ENCODE measurements around the gene TLCD3B. TPM values are rescaled to one million over a fixed set of nuclear protein-coding genes. Genes with fewer than 3 reads are reported as not detected.

The TLCD3B gene
- total RNA-seq, 2 experiments from 2014 or later = 1.2 to 2.0 TPM

GRCh38 chr16:29995324-29995910 lies 35.7 kb downstream of the TLCD3B start, which contains the start of gene HIRIP3:
Gene HIRIP3 (minus strand): TSS chr16:29995617. CDS start chr16:29995605, 12 bp downstream.
- Mint-ChIP-seq H3K4me3 (peak within 1 kb of the TSS; percentile 99), H3K27me3 (no peaks in the 10 kb centered on the region), H3K27ac (peak within 1 kb of the TSS; percentile 99), H3K9me3 (no peaks in the 10 kb centered on the region), H3K36me3 (peaks cover 29% of the 10 kb centered on the region), H3K4me1 (peaks cover 30% of the 10 kb centered on the region)
- peak; percentile 89 for DNase-seq

- H3K27ac Mint-ChIP-seq = peak overlapping the region; percentile 99
- H3K27me3 Mint-ChIP-seq = no peaks in the 10 kb centered on the region
- H3K9me3 Mint-ChIP-seq = no peaks in the 10 kb centered on the region
- DNase-seq = peak; percentile 78
- H3K4me1 Mint-ChIP-seq = peaks cover 30% of the 10 kb centered on the region
- H3K36me3 Mint-ChIP-seq = peaks cover 29% of the 10 kb centered on the region
- H3K4me3 Mint-ChIP-seq = peak overlapping the region; percentile 99
These were observed 36.3 kb downstream of the TLCD3B start for GRCh38 chr16:29994600-29995323.

GRCh38 chr16:29993903-29994599 lies 37.0 kb downstream of the TLCD3B start:
- Mint-ChIP-seq H3K4me1 (peaks cover 27% of the 10 kb centered on the region), H3K4me3 (peak overlapping the region; percentile 99), H3K27ac (peak overlapping the region; percentile 50), H3K36me3 (peaks cover 29% of the 10 kb centered on the region), H3K9me3 (no peaks in the 10 kb centered on the region), H3K27me3 (no peaks in the 10 kb centered on the region)
- DNase-seq = no peak

GRCh38 chr16:29993191-29993902 lies 37.7 kb downstream of the TLCD3B start:
- H3K27ac Mint-ChIP-seq = no peak overlapping the region

GRCh38 chr16:29992344-29992967 lies 38.6 kb downstream of the TLCD3B start:
- no peaks in the 10 kb centered on the region for H3K27me3 Mint-ChIP-seq
- no peak overlapping the region for H3K4me3 Mint-ChIP-seq
- peaks cover 20% of the 10 kb centered on the region for H3K4me1 Mint-ChIP-seq
- peaks cover 20% of the 10 kb centered on the region for H3K36me3 Mint-ChIP-seq
- peak overlapping the region; percentile 74 for H3K27ac Mint-ChIP-seq
- no peaks in the 10 kb centered on the region for H3K9me3 Mint-ChIP-seq
- DNase-seq = no peak

More at GRCh38 chr16:29993191-29993902, 37.7 kb downstream of the TLCD3B start:
- H3K36me3 Mint-ChIP-seq = peaks cover 27% of the 10 kb centered on the region
- H3K4me3 Mint-ChIP-seq = no peak overlapping the region
- no peak for DNase-seq
- H3K4me1 Mint-ChIP-seq = peaks cover 26% of the 10 kb centered on the region
- no peaks in the 10 kb centered on the region for H3K9me3 Mint-ChIP-seq
- H3K27me3 Mint-ChIP-seq = no peaks in the 10 kb centered on the region

- peaks cover 15% of the 10 kb centered on the region for H3K4me1 Mint-ChIP-seq
- H3K36me3 Mint-ChIP-seq = peaks cover 17% of the 10 kb centered on the region
- H3K27me3 Mint-ChIP-seq = no peaks in the 10 kb centered on the region
These were observed 39.5 kb downstream of the TLCD3B start for GRCh38 chr16:29991571-29991904.

GRCh38 chr16:29990883-29991570 lies 40.0 kb downstream of the TLCD3B start:
- H3K36me3 Mint-ChIP-seq = peaks cover 12% of the 10 kb centered on the region

More at GRCh38 chr16:29991571-29991904, 39.5 kb downstream of the TLCD3B start:
- H3K4me3 Mint-ChIP-seq = no peak overlapping the region
- no peaks in the 10 kb centered on the region for H3K9me3 Mint-ChIP-seq
- no peak overlapping the region for H3K27ac Mint-ChIP-seq
- no peak for DNase-seq

GRCh38 chr16:29990034-29990433 lies 41.0 kb downstream of the TLCD3B start:
- Mint-ChIP-seq H3K27ac (no peak overlapping the region), H3K4me1 (peaks cover 10% of the 10 kb centered on the region), H3K36me3 (peaks cover 14% of the 10 kb centered on the region), H3K9me3 (no peaks in the 10 kb centered on the region), H3K27me3 (no peaks in the 10 kb centered on the region), H3K4me3 (no peak overlapping the region)
- no peak for DNase-seq

More at GRCh38 chr16:29990883-29991570, 40.0 kb downstream of the TLCD3B start:
- H3K27me3 Mint-ChIP-seq = no peaks in the 10 kb centered on the region
- DNase-seq = no peak
- no peak overlapping the region for H3K4me3 Mint-ChIP-seq
- no peak overlapping the region for H3K27ac Mint-ChIP-seq
- no peaks in the 10 kb centered on the region for H3K9me3 Mint-ChIP-seq
- H3K4me1 Mint-ChIP-seq = peaks cover 15% of the 10 kb centered on the region

- no peaks in the 10 kb centered on the region for H3K27me3 Mint-ChIP-seq
- H3K4me1 Mint-ChIP-seq = peaks cover 4% of the 10 kb centered on the region
- H3K36me3 Mint-ChIP-seq = peaks cover 10% of the 10 kb centered on the region
- no peak for DNase-seq
- no peak overlapping the region for H3K4me3 Mint-ChIP-seq
- H3K9me3 Mint-ChIP-seq = no peaks in the 10 kb centered on the region
- H3K27ac Mint-ChIP-seq = no peak overlapping the region
These were observed 41.8 kb downstream of the TLCD3B start for GRCh38 chr16:29989111-29989858.

GRCh38 chr16:29988346-29989075 lies 42.6 kb downstream of the TLCD3B start:
- Mint-ChIP-seq H3K27me3 (no peaks in the 10 kb centered on the region), H3K4me1 (no peaks in the 10 kb centered on the region), H3K27ac (no peak overlapping the region), H3K36me3 (peaks cover 8% of the 10 kb centered on the region), H3K4me3 (no peak overlapping the region), H3K9me3 (no peaks in the 10 kb centered on the region)
- DNase-seq = no peak

GRCh38 chr16:29987371-29988085 lies 43.5 kb downstream of the TLCD3B start:
- no peak overlapping the region for H3K27ac Mint-ChIP-seq
- H3K36me3 Mint-ChIP-seq = peaks cover 8% of the 10 kb centered on the region
- no peaks in the 10 kb centered on the region for H3K4me1 Mint-ChIP-seq
- H3K9me3 Mint-ChIP-seq = no peaks in the 10 kb centered on the region
- no peak for DNase-seq
- no peak overlapping the region for H3K4me3 Mint-ChIP-seq
- H3K27me3 Mint-ChIP-seq = no peaks in the 10 kb centered on the region

GRCh38 chr16:29986931-29987330 lies 44.1 kb downstream of the TLCD3B start:
- Mint-ChIP-seq H3K4me3 (no peak overlapping the region), H3K27ac (no peak overlapping the region), H3K4me1 (no peaks in the 10 kb centered on the region), H3K9me3 (no peaks in the 10 kb centered on the region), H3K36me3 (peaks cover 8% of the 10 kb centered on the region), H3K27me3 (no peaks in the 10 kb centered on the region)
- DNase-seq = no peak
